ENCODE measurements around the gene OGDH.
A peak's percentile ranks its signal among the peaks of the same experiment; 100 is the strongest.
"Not testable (repeated sequence)": the region's sequence is repeated elsewhere in the genome, so short reads cannot be mapped to it uniquely, and the experiment has no call there.

The OGDH gene

DNA sequence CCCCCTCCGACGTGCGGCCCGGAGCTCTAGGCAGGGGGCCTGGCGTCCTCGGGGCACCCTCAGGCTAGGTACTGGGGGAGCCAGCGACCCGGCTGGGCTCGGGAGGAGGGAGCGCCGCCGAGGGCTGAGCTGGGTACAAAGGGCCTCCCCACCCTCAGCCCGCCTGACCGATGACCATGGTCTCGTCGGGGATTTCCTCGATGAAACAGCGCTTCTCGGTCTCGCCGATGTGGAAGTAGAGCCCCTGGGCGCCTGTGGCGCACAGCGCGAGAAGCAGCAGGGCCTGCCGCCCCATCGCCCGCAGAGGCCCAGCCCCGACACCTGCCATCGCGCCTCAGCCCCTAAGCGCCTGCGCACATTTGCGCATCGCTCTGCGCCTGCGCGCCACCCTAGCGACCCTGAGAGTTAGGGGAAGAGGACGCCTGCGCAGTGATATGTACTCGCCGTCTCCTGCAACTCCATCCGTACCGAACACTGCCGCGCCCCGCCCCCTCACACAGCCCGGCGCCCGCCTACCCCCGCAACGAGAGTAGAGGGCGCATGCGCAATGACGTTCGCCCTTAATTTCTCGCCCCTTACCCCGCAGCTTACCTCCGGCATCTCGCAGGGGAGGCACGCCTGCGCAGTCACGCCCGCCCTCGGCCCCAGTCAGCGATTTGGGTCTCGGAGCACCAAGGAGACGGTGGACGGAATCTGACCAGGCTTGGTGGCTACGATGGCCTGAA, 24.4 kb upstream of the OGDH start, which contains the start of gene TMED4:
TSS of gene TMED4 (minus strand) at position 353 of the 725 bp plus-strand sequence. CDS start at position 328, 25 bp downstream.
- peak within 1 kb of the TSS; percentile 98 for H3K27ac ChIP-seq
- peak; percentile 94 for TF ChIP-seq ZFX (IDR thresholded peaks at IDR 0.05)
- TF ChIP-seq, protein P1, sequence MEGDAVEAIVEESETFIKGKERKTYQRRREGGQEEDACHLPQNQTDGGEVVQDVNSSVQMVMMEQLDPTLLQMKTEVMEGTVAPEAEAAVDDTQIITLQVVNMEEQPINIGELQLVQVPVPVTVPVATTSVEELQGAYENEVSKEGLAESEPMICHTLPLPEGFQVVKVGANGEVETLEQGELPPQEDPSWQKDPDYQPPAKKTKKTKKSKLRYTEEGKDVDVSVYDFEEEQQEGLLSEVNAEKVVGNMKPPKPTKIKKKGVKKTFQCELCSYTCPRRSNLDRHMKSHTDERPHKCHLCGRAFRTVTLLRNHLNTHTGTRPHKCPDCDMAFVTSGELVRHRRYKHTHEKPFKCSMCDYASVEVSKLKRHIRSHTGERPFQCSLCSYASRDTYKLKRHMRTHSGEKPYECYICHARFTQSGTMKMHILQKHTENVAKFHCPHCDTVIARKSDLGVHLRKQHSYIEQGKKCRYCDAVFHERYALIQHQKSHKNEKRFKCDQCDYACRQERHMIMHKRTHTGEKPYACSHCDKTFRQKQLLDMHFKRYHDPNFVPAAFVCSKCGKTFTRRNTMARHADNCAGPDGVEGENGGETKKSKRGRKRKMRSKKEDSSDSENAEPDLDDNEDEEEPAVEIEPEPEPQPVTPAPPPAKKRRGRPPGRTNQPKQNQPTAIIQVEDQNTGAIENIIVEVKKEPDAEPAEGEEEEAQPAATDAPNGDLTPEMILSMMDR (conservative IDR thresholded peaks at IDR 0.05) = no peak

DNA sequence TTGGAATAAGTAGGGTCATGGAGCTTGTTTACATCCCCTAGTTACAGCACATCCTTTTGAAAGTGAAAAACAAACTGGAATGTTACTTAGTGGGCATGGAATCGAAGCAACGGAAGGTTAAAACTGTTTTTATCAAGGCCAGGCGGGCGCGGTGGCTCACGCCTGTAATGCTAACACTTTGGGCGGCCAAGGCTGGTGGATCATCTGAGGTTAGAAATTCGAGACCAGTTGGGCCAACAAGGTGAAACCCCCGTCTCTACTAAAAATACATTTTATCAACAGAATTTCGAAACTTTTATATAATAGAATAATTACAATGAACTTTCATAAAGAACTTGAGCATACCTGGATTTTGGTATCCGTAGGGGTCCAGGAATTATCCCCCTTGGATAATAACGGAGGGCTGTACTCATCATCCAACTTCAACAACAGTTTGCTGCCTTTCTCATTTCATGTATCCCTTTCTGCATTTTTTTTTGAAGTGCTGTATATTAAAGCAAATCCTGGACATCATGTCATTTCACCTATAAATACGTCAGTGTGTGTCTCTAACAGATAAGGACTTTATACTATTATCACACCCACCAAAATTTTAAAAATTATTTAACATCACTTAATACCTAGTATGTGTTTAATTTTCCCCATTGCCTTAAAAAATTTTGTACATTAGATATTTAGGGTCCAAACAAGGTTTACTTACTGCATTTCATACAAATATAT, 23.1 kb upstream of the OGDH start:
- peak overlapping the region; percentile 98 for H3K27ac ChIP-seq
- no peak for TF ChIP-seq ZFX (IDR thresholded peaks at IDR 0.05)
- TF ChIP-seq, protein P1 (conservative IDR thresholded peaks at IDR 0.05) = no peak

DNA sequence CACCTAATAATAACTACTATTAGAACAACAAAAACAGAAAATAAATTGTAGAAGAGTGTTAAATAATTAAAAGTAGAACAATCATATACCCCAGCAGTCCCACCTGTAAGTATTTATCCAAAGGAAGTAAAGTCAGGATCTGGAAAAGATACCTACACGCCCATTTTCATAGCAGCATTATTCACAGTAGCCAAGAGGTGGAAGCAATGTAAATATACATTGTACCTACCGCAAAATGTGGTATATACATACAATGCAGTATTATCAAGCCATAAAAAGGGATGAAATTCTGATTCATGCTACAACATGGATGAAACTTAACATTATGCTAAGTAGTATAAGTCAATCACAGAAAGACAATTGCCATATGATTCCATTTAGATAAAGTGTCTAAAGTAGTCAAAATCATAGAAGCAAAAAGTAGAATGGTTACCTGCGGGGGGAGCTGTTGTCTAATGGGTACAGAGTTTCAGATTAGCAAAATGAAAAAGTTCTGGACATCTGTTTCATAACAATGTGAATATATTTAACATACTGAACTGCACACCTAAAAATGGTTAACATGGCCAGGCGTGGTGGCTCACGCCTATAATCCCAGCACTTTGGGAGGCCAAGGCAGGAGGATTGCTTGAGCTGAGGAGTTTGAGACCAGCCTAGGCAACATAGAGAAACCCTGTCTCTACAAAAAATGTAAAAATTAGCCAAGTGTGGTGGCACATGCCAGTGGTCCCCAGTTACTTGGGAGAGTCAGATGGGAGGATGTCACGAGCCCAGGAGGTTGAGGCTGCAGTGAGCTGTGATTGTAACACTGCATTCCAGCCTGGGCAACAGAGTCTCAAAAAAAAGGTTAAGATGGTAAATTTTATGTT, 18.4 kb upstream of the OGDH start:
- TF ChIP-seq, protein P1 (conservative IDR thresholded peaks at IDR 0.05) = peak; percentile 85
- no peak for TF ChIP-seq ZFX (IDR thresholded peaks at IDR 0.05)
- no peak overlapping the region for H3K27ac ChIP-seq

DNA sequence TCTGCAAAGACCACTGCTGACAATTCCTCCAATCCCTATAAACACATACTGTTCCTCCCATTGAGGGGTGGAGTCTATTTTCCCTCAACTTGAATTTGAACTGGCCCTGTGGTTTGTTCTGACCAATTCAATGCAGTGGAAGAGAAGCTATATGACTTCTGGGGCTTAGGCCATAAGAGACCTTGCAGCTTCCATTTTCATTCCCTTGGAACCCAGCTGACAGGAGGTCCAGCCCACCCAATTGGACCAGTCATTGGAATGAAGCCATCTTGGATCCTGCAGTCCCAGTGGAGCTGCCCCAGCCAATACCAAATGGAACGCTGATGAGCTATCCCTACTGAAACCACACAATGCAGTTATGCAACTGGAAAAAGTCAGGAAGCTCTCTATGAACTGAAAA, 15.5 kb upstream of the OGDH start:
- TF ChIP-seq, protein P1 (conservative IDR thresholded peaks at IDR 0.05) = no peak
- TF ChIP-seq ZFX (IDR thresholded peaks at IDR 0.05) = no peak
- no peak overlapping the region for H3K27ac ChIP-seq

DNA sequence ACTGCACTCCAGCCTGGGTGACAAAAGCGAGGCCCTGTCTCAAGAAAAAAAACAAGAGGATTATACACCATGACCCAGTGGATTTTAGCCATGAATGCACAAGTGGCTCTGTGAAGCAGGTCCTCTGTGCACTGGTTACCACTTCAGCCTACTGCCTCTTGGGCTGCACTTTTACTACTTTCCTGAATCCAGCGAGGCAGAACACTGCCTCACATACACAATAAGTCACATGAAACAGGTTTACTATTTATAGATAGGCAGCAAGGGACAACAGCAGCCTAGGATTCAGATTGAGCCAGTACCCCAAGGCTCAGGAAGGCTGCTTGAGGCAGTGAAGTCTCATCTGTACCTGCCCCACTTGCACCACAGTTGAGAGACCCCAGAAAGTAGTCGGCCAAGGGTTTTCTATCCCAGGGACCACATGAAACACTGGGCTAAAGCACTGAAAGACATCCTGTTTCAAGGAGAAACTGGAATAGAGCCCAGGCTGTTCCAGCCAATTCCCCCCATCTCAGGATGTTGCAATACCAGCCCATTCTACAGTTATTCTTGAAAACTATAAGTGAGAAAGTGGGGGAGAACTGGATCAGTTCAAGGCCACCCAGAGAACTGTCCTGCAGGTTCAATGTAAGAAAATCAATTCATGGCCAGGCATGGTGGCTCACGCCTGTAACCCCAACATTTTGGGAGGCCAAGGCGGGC, 10.3 kb upstream of the OGDH start:
- TF ChIP-seq, protein P1 (conservative IDR thresholded peaks at IDR 0.05) = no peak
- TF ChIP-seq ZFX (IDR thresholded peaks at IDR 0.05) = no peak

DNA sequence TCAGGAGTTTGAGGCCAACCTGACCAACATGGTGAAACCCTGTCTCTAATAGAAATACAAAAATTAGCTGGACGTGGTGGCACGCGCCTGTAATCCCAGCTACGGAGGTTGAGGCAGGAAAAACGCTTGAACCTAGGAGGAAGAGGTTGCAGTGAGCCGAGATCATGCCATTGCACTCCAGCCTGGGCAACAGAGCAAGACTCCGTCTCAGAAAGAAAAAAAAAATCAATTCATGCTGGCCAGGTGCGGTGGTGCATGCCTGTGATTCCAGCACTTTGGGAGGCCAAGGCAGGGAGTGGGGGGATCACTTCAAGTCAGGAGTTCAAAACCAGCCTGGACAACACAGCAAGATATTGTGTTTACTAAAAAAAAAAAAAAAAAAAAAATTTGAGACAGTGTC, 9.2 kb upstream of the OGDH start:
- H3K27ac ChIP-seq = not testable (repeated sequence)

More for the DNA sequence above, 10.3 kb upstream of the OGDH start:
- H3K27ac ChIP-seq = no peak overlapping the region

DNA sequence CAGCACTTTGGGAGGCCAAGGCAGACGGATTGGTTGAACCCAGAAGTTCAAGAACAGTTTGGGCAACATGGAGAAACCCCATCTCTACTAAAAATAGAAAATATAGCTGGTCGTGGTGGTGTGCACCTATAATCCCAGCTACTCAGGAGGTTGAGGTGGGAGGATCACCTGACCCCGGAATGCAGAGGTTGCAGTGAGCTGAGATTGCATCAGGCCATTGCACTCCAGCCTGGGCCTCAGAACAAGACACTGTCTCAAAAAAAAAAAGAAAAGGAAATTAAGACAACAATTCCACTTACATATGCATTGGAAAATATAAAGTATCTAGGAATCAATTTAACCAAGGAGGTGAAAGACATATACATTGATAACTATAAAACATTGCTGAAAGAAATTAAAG, 7.2 kb upstream of the OGDH start:
- TF ChIP-seq, protein P1 (conservative IDR thresholded peaks at IDR 0.05) = no peak
- TF ChIP-seq ZFX (IDR thresholded peaks at IDR 0.05) = no peak
- no peak overlapping the region for H3K27ac ChIP-seq
